ENCODE results near the gene FBXL4.

FBXL4 gene

DNA sequence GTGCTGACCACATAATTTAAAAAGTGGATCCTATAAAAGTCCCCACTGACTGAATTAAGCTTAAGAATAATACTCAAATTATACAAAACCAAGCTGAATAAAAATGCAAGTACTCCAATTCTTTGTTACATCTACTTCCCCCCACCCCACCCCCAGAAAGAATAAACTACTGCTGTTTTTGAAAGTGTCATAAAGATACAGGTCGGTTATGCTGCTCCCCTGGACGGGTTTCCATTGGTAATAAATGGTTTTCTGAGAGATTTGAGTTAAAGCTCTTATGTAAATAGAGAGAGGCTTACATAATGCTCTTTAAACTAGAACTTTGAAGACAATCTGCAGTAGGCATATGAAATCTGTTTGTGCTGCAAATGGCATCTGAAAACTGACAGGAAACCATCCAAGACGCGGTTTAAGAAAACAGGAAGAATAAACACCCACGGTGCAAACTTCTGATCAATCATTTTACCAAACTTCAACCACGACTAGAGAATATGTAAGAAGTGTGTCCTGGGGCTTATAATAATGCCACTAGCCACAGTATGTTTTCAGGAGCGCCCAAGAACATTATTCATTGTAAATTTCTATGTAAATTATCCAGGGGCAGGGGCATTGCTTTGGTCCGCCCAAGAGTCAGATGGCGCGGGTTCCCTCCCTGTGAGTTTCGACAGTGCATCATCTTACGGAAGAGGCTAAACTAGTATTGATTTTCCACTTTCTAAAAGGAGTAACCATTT, 124.2 kb downstream of the FBXL4 start:
- no peak for DNase-seq

- no peak for DNase-seq
Measured at GRCh38 chr6:98821756-98822405, 125.9 kb downstream of the FBXL4 start.

Data from activated naive CD4-positive, alpha-beta T cell treated with anti-CD3 and anti-CD28 coated beads, Interleukin-2, amount 50 U/mL, for 16 hours (primary cell).